OCI-LY1 (cell line): Measurements from ENCODE around the gene LNP1.

Experiments used
- EZH2 ChIP-seq: fragments of 200-600 bp; sonication (generic), shearing (Covaris generic); IDR thresholded peaks from 2 replicates; pipeline ENCODE4 v1.8.0; 2017; ENCODE audit warnings: borderline replicate concordance, mixed run types, mild to moderate bottlenecking, antibody characterized with exemption, low read length, moderate library complexity, mixed read lengths
- TF ChIP-seq, protein P1 (sequence below): fragments of 200-600 bp; sonication (generic), shearing (Covaris generic); IDR thresholded peaks from 2 replicates; pipeline ENCODE4 v1.5.1; 2017; ENCODE audit warnings: mild to moderate bottlenecking, antibody characterized with exemption, low read length, moderate library complexity, mixed read lengths

- no peak for TF ChIP-seq EZH2
- TF ChIP-seq, protein P1, sequence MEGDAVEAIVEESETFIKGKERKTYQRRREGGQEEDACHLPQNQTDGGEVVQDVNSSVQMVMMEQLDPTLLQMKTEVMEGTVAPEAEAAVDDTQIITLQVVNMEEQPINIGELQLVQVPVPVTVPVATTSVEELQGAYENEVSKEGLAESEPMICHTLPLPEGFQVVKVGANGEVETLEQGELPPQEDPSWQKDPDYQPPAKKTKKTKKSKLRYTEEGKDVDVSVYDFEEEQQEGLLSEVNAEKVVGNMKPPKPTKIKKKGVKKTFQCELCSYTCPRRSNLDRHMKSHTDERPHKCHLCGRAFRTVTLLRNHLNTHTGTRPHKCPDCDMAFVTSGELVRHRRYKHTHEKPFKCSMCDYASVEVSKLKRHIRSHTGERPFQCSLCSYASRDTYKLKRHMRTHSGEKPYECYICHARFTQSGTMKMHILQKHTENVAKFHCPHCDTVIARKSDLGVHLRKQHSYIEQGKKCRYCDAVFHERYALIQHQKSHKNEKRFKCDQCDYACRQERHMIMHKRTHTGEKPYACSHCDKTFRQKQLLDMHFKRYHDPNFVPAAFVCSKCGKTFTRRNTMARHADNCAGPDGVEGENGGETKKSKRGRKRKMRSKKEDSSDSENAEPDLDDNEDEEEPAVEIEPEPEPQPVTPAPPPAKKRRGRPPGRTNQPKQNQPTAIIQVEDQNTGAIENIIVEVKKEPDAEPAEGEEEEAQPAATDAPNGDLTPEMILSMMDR = no peak
These were observed 32.9 kb upstream of the LNP1 start for GRCh38 chr3:100368441-100368840.
